PC-9 (cell line): ENCODE data around the gene ATP11A. TPM values are rescaled to one million over a fixed set of nuclear protein-coding genes. Genes with fewer than 3 reads are reported as not detected.

ENCODE experiments used
- BruUV-seq: library from RNA; stranded (reverse); fragments of 400-500 nt; replicated peaks from 2 replicates; lab custom pipeline; 2021; lab: Mats Ljungman, UMichigan
- CTCF ChIA-PET: fragments of 300-600 bp; sonication (Branson Sonifier 250); formaldehyde crosslinking; loops from one replicate; lab custom pipeline; 2022; ENCODE audit warnings: antibody characterized with exemption; lab: Charles Lee
- POLR2A ChIA-PET: fragments of 300-600 bp; sonication (Branson Sonifier 250); formaldehyde crosslinking; loops from one replicate; lab custom pipeline; 2022; ENCODE audit warnings: antibody characterized with exemption; ENCODE audit not compliant: unreplicated experiment; lab: Charles Lee
- DNase-seq, 2 experiments: peaks; one replicate each; pipeline versions ENCODE4 v3.0.0 to v3.0.0-alpha.2; 2015 to 2022; ENCODE audit warnings: mixed read lengths in 1 of 2
- H2AFZ ChIP-seq: fragments of 200-600 bp; sonication (generic); 2 replicates; pipeline ENCODE4 v1.8.1; 2017; ENCODE audit warnings: antibody characterized with exemption
- H3F3A ChIP-seq: fragments of 200-600 bp; sonication (generic); 2 replicates; pipeline ENCODE4 v1.8.1; 2017; ENCODE audit warnings: antibody characterized with exemption, mild to moderate bottlenecking, low read depth; ENCODE audit not compliant: insufficient read depth
- H3K27ac ChIP-seq: fragments of 200-600 bp; sonication (generic); 2 replicates; pipeline ENCODE4 v1.6.1; 2016; ENCODE audit warnings: mixed run types
- H3K27me3 ChIP-seq: fragments of 200-600 bp; sonication (generic); 2 replicates; pipeline ENCODE4 v1.6.1; 2016; ENCODE audit warnings: low read depth, mixed run types; ENCODE audit not compliant: insufficient read depth
- H3K36me3 ChIP-seq: fragments of 200-600 bp; sonication (generic); 2 replicates; pipeline ENCODE4 v1.6.1; 2016; ENCODE audit warnings: low read depth, mixed run types
- H3K4me1 ChIP-seq: fragments of 200-600 bp; sonication (generic); replicated peaks from 2 replicates; pipeline ENCODE4 v1.6.1; 2016; ENCODE audit warnings: mixed run types; ENCODE audit not compliant: insufficient read depth
- H3K4me2 ChIP-seq: fragments of 200-600 bp; sonication (generic); 2 replicates; pipeline ENCODE4 v1.6.1; 2017; ENCODE audit warnings: mixed run types
- H3K4me3 ChIP-seq: fragments of 200-600 bp; sonication (generic); 2 replicates; pipeline ENCODE4 v1.6.1; 2016; ENCODE audit warnings: mixed run types
- H3K79me2 ChIP-seq: fragments of 200-600 bp; sonication (generic); 2 replicates; pipeline ENCODE4 v1.6.1; 2017; ENCODE audit warnings: low read depth, mixed run types
- H3K9me2 ChIP-seq: fragments of 200-600 bp; sonication (generic); 2 replicates; pipeline ENCODE4 v1.8.1; 2017; ENCODE audit warnings: mild to moderate bottlenecking; ENCODE audit not compliant: insufficient read depth
- H3K9me3 ChIP-seq: fragments of 200-600 bp; sonication (generic); 2 replicates; pipeline ENCODE4 v1.8.1; 2016; ENCODE audit warnings: low read depth; ENCODE audit not compliant: insufficient read depth
- H4K20me1 ChIP-seq: fragments of 200-600 bp; sonication (generic); 2 replicates; pipeline ENCODE4 v1.8.1; 2017; ENCODE audit not compliant: insufficient read depth
- CTCF ChIP-seq: fragments of 200-600 bp; sonication (generic); conservative IDR thresholded peaks from 2 replicates; pipeline ENCODE4 v1.6.1; 2017; ENCODE audit warnings: mixed run types, antibody characterized with exemption, mild to moderate bottlenecking, moderate library complexity
- EZH2 ChIP-seq: fragments of 200-600 bp; sonication (generic); IDR thresholded peaks from 2 replicates; pipeline ENCODE4 v1.8.0; 2017; ENCODE audit warnings: antibody characterized with exemption, low read depth
- intact Hi-C: fragments of 100-400 bp; cut with micrococcal nuclease; formaldehyde crosslinking; loops from one replicate; pipeline ENCODE4 v1.10.0; 2022; ENCODE audit not compliant: unreplicated experiment
- total RNA-seq: library from RNA; stranded (reverse); gene quantifications from 2 replicates; pipeline ENCODE4 v1.2.3, GENCODE V29; 2021

Gene ATP11A
- total RNA-seq, 1 experiment from 2014 or later, result 92.2 TPM

DNA sequence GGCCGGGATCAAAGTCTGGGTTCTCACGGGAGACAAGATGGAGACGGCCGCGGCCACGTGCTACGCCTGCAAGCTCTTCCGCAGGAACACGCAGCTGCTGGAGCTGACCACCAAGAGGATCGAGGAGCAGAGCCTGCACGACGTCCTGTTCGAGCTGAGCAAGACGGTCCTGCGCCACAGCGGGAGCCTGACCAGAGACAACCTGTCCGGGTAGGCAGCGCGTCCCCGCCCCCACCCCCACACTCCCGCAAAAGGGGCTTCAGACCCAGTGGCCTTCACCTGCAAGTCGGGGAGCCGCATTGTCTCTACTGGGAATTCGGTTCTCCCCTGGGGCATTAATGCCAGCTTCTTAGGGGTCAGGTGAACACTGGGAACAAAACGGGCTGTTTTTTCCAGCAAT, 164.5 kb downstream of the ATP11A start:
- Histone ChIP-seq H3K9me2 (no peaks in the 10 kb centered on the region), H3K4me1 (no peaks in the 10 kb centered on the region), H3K36me3 (peaks cover 37% of the 10 kb centered on the region), H3K27ac (no peak overlapping the region), H3K4me2 (no peak overlapping the region), H3K4me3 (no peak overlapping the region), H3F3A (peaks cover 5% of the 10 kb centered on the region; the same call in 1 of the 2 replicates), H3K79me2 (no peaks in the 10 kb centered on the region), H2AFZ (no peak overlapping the region), H3K9me3 (no peaks in the 10 kb centered on the region), H3K27me3 (no peaks in the 10 kb centered on the region), H4K20me1 (no peaks in the 10 kb centered on the region; the same call in none of the 2 replicates)
- TF ChIP-seq EZH2 (no peak), CTCF (no peak)
- DNase-seq, result no peak
- POLR2A ChIA-PET, result no interaction called here
- BruUV-seq, result no TSS peak
- CTCF ChIA-PET, result no interaction called here
- intact Hi-C loops, result no loop called here

DNA sequence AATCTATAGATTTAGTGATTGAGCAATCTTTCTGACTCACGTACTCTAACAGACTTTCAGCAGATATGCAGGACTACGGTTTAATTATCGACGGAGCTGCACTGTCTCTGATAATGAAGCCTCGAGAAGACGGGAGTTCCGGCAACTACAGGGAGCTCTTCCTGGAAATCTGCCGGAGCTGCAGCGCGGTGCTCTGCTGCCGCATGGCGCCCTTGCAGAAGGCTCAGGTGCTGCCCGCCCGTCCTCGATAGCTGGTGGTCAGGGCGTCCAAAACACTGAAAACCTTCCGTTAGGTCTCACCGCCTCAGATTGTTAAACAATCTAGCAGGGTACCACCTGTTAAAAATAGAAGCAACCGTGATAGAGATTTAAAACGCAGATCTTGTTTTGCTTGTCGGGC, 166.0 kb downstream of the ATP11A start:
- Histone ChIP-seq H3K36me3 (peaks cover 34% of the 10 kb centered on the region), H3K4me3 (no peak overlapping the region), H3K4me2 (no peak overlapping the region), H3K9me3 (no peaks in the 10 kb centered on the region), H3K79me2 (no peaks in the 10 kb centered on the region), H4K20me1 (no peaks in the 10 kb centered on the region; the same call in 1 of the 2 replicates), H3K4me1 (no peaks in the 10 kb centered on the region), H3F3A (peaks cover 12% of the 10 kb centered on the region; the same call in 1 of the 2 replicates), H3K27ac (no peak overlapping the region), H3K27me3 (no peaks in the 10 kb centered on the region), H2AFZ (no peak overlapping the region), H3K9me2 (no peaks in the 10 kb centered on the region)
- intact Hi-C loops, result no loop called here
- BruUV-seq, result no TSS peak
- ChIA-PET CTCF (interaction anchor here (0.6 kb wide), 1 partner anchor 56 kb away, joined by 3 read pairs; no protein-coding TSS in a partner anchor), POLR2A (interaction anchor here (0.6 kb wide), 1 partner anchor 55 kb away, joined by 4 read pairs; no protein-coding TSS in a partner anchor)
- TF ChIP-seq CTCF (no peak), EZH2 (no peak)
- no peak for DNase-seq

DNA sequence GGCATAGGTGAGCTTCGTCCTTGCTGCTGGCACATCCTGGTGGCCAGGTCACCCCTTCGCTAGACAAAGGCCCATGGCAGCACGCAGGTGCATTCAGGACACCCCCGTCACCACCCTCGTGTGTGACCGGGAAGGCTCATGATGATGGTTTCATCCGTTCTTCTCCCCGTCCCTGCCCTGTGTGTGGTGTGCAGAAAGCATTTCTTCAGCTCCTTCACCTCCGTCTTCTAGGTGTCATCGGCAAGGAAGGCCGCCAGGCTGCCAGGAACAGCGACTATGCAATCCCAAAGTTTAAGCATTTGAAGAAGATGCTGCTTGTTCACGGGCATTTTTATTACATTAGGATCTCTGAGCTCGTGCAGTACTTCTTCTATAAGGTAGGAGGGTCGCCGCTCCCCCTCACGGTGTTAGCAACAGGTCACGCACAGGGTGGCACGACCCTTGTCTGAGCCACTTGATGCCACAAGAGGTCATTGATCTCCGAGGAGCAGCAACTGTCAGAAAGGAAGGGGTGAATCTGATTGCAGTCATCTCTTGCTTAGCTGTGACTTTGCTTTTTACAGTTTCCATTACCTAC, 168.2 kb downstream of the ATP11A start:
- DNase-seq, result no peak
- Histone ChIP-seq H3K36me3 (peaks cover 32% of the 10 kb centered on the region), H4K20me1 (no peaks in the 10 kb centered on the region; the same call in 1 of the 2 replicates), H3K79me2 (no peaks in the 10 kb centered on the region), H3K27ac (no peak overlapping the region), H3K27me3 (no peaks in the 10 kb centered on the region), H3K4me1 (no peaks in the 10 kb centered on the region), H3K4me2 (no peak overlapping the region), H2AFZ (no peak overlapping the region), H3K9me3 (no peaks in the 10 kb centered on the region), H3F3A (peaks cover 12% of the 10 kb centered on the region; the same call in 1 of the 2 replicates), H3K4me3 (no peak overlapping the region), H3K9me2 (no peaks in the 10 kb centered on the region)
- CTCF ChIA-PET, result no interaction called here
- POLR2A ChIA-PET, result no interaction called here
- intact Hi-C loops, result no loop called here
- no TSS peak for BruUV-seq
- TF ChIP-seq EZH2 (no peak), CTCF (no peak)
